ENCODE data around the gene ADIRF.

- no peak for TF ChIP-seq CTCF (IDR thresholded peaks at IDR 0.05)
- TF ChIP-seq EZH2phosphoT487 (IDR thresholded peaks at IDR 0.05) = no peak
Observed at GRCh38 chr10:86946213-86947155, 21.8 kb upstream of the ADIRF start.
